KMS-11 (cell line): Measurements from ENCODE around the gene SLC6A5.

Source experiments
- H2AFZ ChIP-seq: fragments of 200-600 bp; sonication (generic); 2 replicates; pipeline ENCODE4 v1.6.1; 2016; ENCODE audit warnings: antibody characterized with exemption, mixed run types, low read depth
- H3K27ac ChIP-seq: fragments of 200-600 bp; sonication (generic); 2 replicates; pipeline ENCODE4 v1.6.1; 2016; ENCODE audit warnings: mild to moderate bottlenecking, mixed run types
- H3K27me3 ChIP-seq: fragments of 200-600 bp; sonication (generic); 2 replicates; pipeline ENCODE4 v1.6.1; 2017; ENCODE audit warnings: mild to moderate bottlenecking, low read depth, mixed run types, moderate library complexity; ENCODE audit not compliant: insufficient read depth
- H3K36me3 ChIP-seq: fragments of 200-600 bp; sonication (generic); 2 replicates; pipeline ENCODE4 v1.6.1; 2017; ENCODE audit warnings: mild to moderate bottlenecking, mixed run types; ENCODE audit not compliant: insufficient read depth
- H3K4me1 ChIP-seq: fragments of 200-600 bp; sonication (generic); 2 replicates; pipeline ENCODE4 v1.6.1; 2016; ENCODE audit warnings: mild to moderate bottlenecking, low read depth, mixed run types; ENCODE audit not compliant: poor library complexity, severe bottlenecking
- H3K4me2 ChIP-seq: fragments of 200-600 bp; sonication (generic); 2 replicates; pipeline ENCODE4 v1.7.0; 2016; ENCODE audit warnings: mild to moderate bottlenecking, mixed run types
- H3K4me3 ChIP-seq: fragments of 200-600 bp; sonication (generic); IDR thresholded peaks from 2 replicates; pipeline ENCODE4 v1.6.1; 2017; ENCODE audit warnings: low read depth, low read length, mixed read lengths; ENCODE audit not compliant: insufficient read depth
- H3K79me2 ChIP-seq: fragments of 200-600 bp; sonication (generic); 2 replicates; pipeline ENCODE4 v1.6.1; 2016; ENCODE audit warnings: low read depth, mixed run types; ENCODE audit not compliant: insufficient read depth
- H3K9ac ChIP-seq: fragments of 200-600 bp; sonication (generic); 2 replicates; pipeline ENCODE4 v1.6.1; 2016; ENCODE audit warnings: mild to moderate bottlenecking, mixed run types
- H4K20me1 ChIP-seq: fragments of 200-600 bp; sonication (generic); 2 replicates; pipeline ENCODE4 v1.6.1; 2016; ENCODE audit warnings: mild to moderate bottlenecking, mixed run types; ENCODE audit not compliant: insufficient read depth
- TF ChIP-seq, protein P1 (sequence below): fragments of 200-600 bp; sonication (generic); conservative IDR thresholded peaks from 2 replicates; pipeline ENCODE4 v1.6.1; 2017; ENCODE audit warnings: low read depth, mild to moderate bottlenecking, antibody characterized with exemption, low read length, moderate library complexity, mixed read lengths

The SLC6A5 gene

DNA sequence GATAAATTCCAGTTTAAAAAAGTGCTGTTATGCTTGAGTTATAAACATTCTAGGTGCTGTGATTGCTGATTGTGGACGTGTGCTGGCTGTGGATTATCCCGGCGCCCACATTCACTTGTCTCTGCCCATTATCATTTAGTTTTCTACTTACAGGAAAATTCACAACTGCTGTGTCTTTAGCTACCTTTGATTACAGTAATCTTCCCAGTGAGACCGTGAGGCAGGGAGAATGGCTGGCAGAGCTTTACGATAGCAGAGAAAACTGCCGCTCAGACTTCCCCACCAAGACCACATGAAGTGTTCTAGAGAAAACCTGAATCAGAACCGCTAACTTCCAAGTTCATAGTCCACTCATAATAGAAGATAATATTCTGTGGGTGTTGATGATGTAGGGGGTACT, 35.4 kb downstream of the SLC6A5 start:
- no peak overlapping the region for H3K4me2 ChIP-seq
- no peak overlapping the region for H3K4me3 ChIP-seq
- no peak overlapping the region for H2AFZ ChIP-seq
- H3K27me3 ChIP-seq: no peaks in the 10 kb centered on the region
- H3K9ac ChIP-seq: no peak overlapping the region
- no peaks in the 10 kb centered on the region for H3K36me3 ChIP-seq
- TF ChIP-seq, protein P1, sequence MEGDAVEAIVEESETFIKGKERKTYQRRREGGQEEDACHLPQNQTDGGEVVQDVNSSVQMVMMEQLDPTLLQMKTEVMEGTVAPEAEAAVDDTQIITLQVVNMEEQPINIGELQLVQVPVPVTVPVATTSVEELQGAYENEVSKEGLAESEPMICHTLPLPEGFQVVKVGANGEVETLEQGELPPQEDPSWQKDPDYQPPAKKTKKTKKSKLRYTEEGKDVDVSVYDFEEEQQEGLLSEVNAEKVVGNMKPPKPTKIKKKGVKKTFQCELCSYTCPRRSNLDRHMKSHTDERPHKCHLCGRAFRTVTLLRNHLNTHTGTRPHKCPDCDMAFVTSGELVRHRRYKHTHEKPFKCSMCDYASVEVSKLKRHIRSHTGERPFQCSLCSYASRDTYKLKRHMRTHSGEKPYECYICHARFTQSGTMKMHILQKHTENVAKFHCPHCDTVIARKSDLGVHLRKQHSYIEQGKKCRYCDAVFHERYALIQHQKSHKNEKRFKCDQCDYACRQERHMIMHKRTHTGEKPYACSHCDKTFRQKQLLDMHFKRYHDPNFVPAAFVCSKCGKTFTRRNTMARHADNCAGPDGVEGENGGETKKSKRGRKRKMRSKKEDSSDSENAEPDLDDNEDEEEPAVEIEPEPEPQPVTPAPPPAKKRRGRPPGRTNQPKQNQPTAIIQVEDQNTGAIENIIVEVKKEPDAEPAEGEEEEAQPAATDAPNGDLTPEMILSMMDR: no peak
- H4K20me1 ChIP-seq: no peaks in the 10 kb centered on the region
- no peaks in the 10 kb centered on the region for H3K79me2 ChIP-seq
- peaks cover 30% of the 10 kb centered on the region for H3K4me1 ChIP-seq
- H3K27ac ChIP-seq: no peak overlapping the region

DNA sequence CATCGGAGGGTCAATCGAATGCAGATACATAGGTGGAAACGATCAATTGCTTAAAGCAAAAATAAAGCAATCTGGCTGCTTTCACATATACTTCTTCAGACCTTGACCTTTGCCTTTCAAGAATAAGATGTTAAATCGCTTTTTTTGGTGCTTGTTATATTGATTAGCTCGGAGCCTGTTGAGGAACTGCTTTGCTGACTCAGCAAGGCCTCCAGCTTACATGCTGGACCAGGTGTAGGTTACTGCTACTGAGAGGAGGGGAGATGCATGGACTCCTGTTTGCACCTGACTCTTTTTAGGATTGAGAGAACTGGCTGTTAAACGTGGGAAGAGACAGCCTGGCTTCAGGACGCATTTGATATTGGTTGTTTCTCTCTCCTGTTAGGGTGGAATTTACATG, 38.7 kb downstream of the SLC6A5 start:
- TF ChIP-seq, protein P1: no peak

DNA sequence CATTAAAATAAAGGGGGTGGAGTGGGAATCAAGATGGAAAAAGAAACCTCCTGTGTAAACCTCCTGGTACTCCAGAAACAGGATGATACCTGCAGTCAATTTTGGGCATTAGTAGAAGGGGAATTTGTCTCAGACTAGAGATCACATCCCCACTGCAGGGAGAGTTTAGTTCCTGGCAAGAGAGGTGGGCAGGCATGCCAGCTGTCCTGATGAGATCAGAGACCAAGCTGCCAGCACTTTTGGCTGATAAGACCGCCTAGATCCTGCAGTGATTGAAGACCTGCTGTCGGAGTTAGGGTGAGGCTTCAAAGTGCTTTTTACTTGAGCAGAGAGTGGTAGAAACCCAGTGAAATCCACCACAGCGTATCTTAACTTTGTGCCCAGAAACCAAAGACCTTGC, 40.3 kb downstream of the SLC6A5 start:
- H3K4me2 ChIP-seq: no peak overlapping the region
- no peaks in the 10 kb centered on the region for H3K36me3 ChIP-seq
- H3K27ac ChIP-seq: no peak overlapping the region
- TF ChIP-seq, protein P1: no peak
- no peak overlapping the region for H3K4me3 ChIP-seq
- H2AFZ ChIP-seq: no peak overlapping the region
- H3K27me3 ChIP-seq: no peaks in the 10 kb centered on the region
- H4K20me1 ChIP-seq: no peaks in the 10 kb centered on the region
- H3K79me2 ChIP-seq: no peaks in the 10 kb centered on the region
- H3K4me1 ChIP-seq: peaks cover 25% of the 10 kb centered on the region
- no peak overlapping the region for H3K9ac ChIP-seq

More for the DNA sequence above, 38.7 kb downstream of the SLC6A5 start:
- H2AFZ ChIP-seq: no peak overlapping the region
- peaks cover 25% of the 10 kb centered on the region for H3K4me1 ChIP-seq
- H3K4me2 ChIP-seq: no peak overlapping the region
- no peak overlapping the region for H3K4me3 ChIP-seq
- H3K79me2 ChIP-seq: no peaks in the 10 kb centered on the region
- H3K9ac ChIP-seq: no peak overlapping the region
- no peaks in the 10 kb centered on the region for H3K27me3 ChIP-seq
- H3K27ac ChIP-seq: no peak overlapping the region
- H3K36me3 ChIP-seq: no peaks in the 10 kb centered on the region
- H4K20me1 ChIP-seq: no peaks in the 10 kb centered on the region

DNA sequence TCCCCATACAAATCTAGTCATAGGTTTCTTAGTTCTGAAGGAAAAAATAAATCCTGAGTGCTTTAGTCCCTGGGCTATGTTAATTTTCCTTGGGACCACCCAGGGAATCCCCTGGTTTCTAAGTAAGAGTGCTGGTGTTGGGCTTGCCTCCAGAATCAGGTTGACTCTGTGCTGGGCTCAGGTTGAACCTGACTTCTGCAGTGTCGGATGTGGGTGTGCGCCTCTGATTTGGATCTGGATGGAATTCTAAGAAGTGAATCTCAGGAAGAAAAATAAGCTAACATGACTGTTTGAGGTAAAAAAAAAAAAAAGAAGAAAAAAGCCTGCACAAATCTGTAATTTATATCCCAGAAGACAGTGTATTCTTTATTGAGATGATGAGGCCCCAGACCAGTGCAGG, 41.0 kb downstream of the SLC6A5 start:
- Histone ChIP-seq H3K4me1 (peaks cover 25% of the 10 kb centered on the region), H2AFZ (no peak overlapping the region), H3K4me2 (no peak overlapping the region), H3K27me3 (no peaks in the 10 kb centered on the region), H3K27ac (no peak overlapping the region), H3K79me2 (no peaks in the 10 kb centered on the region), H4K20me1 (no peaks in the 10 kb centered on the region), H3K4me3 (no peak overlapping the region), H3K9ac (no peak overlapping the region), H3K36me3 (no peaks in the 10 kb centered on the region)
- TF ChIP-seq, protein P1: no peak
